K562 (cell line): Measurements from ENCODE around the gene MSANTD4.
A peak's percentile ranks its signal among the peaks of the same experiment; 100 is the strongest.

Experiments
- ATF7 ChIP-seq: fragments of 450-650 bp; IDR thresholded peaks from 2 replicates; pipeline ENCODE4 v1.7.1; 2014; ENCODE audit warnings: mild to moderate bottlenecking, moderate library complexity
- CBX2 ChIP-seq: fragments of 200-600 bp; sonication (generic); IDR thresholded peaks from one replicate; pipeline ENCODE4 v1.6.1; 2012; ENCODE audit warnings: mild to moderate bottlenecking, low read length, inconsistent platforms; ENCODE audit not compliant: insufficient read depth, poor library complexity, severe bottlenecking
- CTCF ChIP-seq, 3 experiments: IDR thresholded peaks in 2 of 3; conservative IDR thresholded peaks in 1 of 3; 2 replicates each; pipeline ENCODE4 v1.5.1; 2011 to 2012; ENCODE audit warnings: low read length in 3 of 3, mild to moderate bottlenecking in 3 of 3, control low read depth in 2 of 3, improper control_type of control experiment in 1 of 3, inconsistent platforms in 1 of 3, low read depth in 1 of 3, mixed read lengths in 1 of 3, moderate library complexity in 1 of 3; ENCODE audit not compliant: insufficient read depth in 2 of 3
- DDX20 ChIP-seq: fragments of 450-650 bp; IDR thresholded peaks from 2 replicates; pipeline ENCODE4 v1.6.1; 2016; ENCODE audit warnings: missing genetic modification characterization, low read depth, mild to moderate bottlenecking, missing compliant biosample characterization, moderate library complexity
- MAFK ChIP-seq: IDR thresholded peaks from 2 replicates; pipeline ENCODE4 v1.6.1; 2011; ENCODE audit warnings: low read length, improper control_type of control experiment
- MAZ ChIP-seq, 2 experiments: fragments of 450-650 bp in 1 of 2; sonication (generic) in 1 of 2; formaldehyde crosslinking; IDR thresholded peaks in 1 of 2; conservative IDR thresholded peaks in 1 of 2; 2 replicates each; pipeline versions ENCODE4 v1.4.0 to v1.5.0; 2020; ENCODE audit warnings: mild to moderate bottlenecking in 1 of 2, missing genetic modification reagents in 1 of 2
- MYC ChIP-seq, 2 experiments: fragments of 250-450 bp in 1 of 2; sonication (Bioruptor Pico) in 1 of 2; IDR thresholded peaks; 2 replicates each; pipeline versions ENCODE4 v1.5.1 to v1.6.1; 2012 to 2021; ENCODE audit warnings: low read depth in 2 of 2, borderline replicate concordance in 1 of 2, improper control_type of control experiment in 1 of 2, low read length in 1 of 2, mild to moderate bottlenecking in 1 of 2, moderate library complexity in 1 of 2
- SRSF1 ChIP-seq: fragments of 200-400 bp; formaldehyde crosslinking; IDR thresholded peaks from 2 replicates; pipeline ENCODE4 v1.6.1; 2017; ENCODE audit warnings: mild to moderate bottlenecking, low read depth, low read length, moderate library complexity
- TAF1 ChIP-seq: IDR thresholded peaks from 2 replicates; pipeline ENCODE4 v1.6.1; 2011; ENCODE audit warnings: mild to moderate bottlenecking, low read length, moderate library complexity; ENCODE audit not compliant: insufficient read depth, control insufficient read depth, severe bottlenecking; ENCODE audit errors: extremely low read depth
- ZNF655 ChIP-seq: fragments of 250-450 bp; sonication (Bioruptor Pico); IDR thresholded peaks from 2 replicates; pipeline ENCODE4 v1.5.0; 2021

GRCh38 chr11:106021967-106022794 lies at the start of gene MSANTD4:
- peak; percentile 75 for TF ChIP-seq ATF7
- no peak for TF ChIP-seq CTCF (IDR thresholded peaks at IDR 0.05 in 2 of 3, conservative IDR thresholded peaks at IDR 0.05 in 1 of 3; ENCODE audit: insufficient read depth in 2 of 3, low read depth in 1 of 3, low read length in 3 of 3)
- no peak for TF ChIP-seq ZNF655 (CRISPR knock-in tag)
- peak; percentile 22; the same call in 1 of the 2 replicates for TF ChIP-seq MYC (IDR thresholded peaks at IDR 0.05; ENCODE audit: low read depth, low read length)
- no peak for TF ChIP-seq MYC (CRISPR knock-in tag; IDR thresholded peaks at IDR 0.05; ENCODE audit: borderline replicate concordance, low read depth)
- TF ChIP-seq MAFK, result no peak
- no peak for TF ChIP-seq TAF1
- TF ChIP-seq DDX20 (tag), result no peak
- TF ChIP-seq SRSF1, result no peak
- TF ChIP-seq MAZ (CRISPR knock-in tag; conservative IDR thresholded peaks at IDR 0.05 in 1 of 2, IDR thresholded peaks at IDR 0.05 in 1 of 2), result peak; percentile 59 to 60; a peak in 3 of 4 replicates
- no peak for TF ChIP-seq CBX2
